ENCODE data around the gene SLC9C2.
"Not testable (repeated sequence)": the region's sequence is repeated elsewhere in the genome, so short reads cannot be mapped to it uniquely, and the experiment has no call there.

SLC9C2 gene

GRCh38 chr1:173608503-173609216 lies 5.8 kb upstream of the SLC9C2 start:
- Mint-ChIP-seq H3K4me3 (no peak overlapping the region), H3K9me3 (peaks cover 22% of the 10 kb centered on the region), H3K36me3 (ENCODE audit: low read depth) (no peaks in the 10 kb centered on the region), H3K27me3 (ENCODE audit: low read depth, poor library complexity) (no peaks in the 10 kb centered on the region), H3K27ac (no peak overlapping the region), H3K4me1 (no peaks in the 10 kb centered on the region)
- no peak for DNase-seq
- TF ChIP-seq CTCF (IDR thresholded peaks at IDR 0.05) = no peak

- Mint-ChIP-seq H3K9me3 (no peaks in the 10 kb centered on the region), H3K36me3 (ENCODE audit: low read depth) (no peaks in the 10 kb centered on the region), H3K27me3 (ENCODE audit: low read depth, poor library complexity) (no peaks in the 10 kb centered on the region), H3K4me1 (no peaks in the 10 kb centered on the region), H3K27ac (no peak overlapping the region), H3K4me3 (no peak overlapping the region)
- no peak for TF ChIP-seq CTCF (IDR thresholded peaks at IDR 0.05)
- DNase-seq = no peak
These were observed 1.3 kb downstream of the SLC9C2 start for GRCh38 chr1:173601588-173601987.

GRCh38 chr1:173596097-173596825 lies 6.6 kb downstream of the SLC9C2 start:
- no peak for DNase-seq
- Mint-ChIP-seq H3K4me1 (no peaks in the 10 kb centered on the region), H3K9me3 (no peaks in the 10 kb centered on the region), H3K27me3 (ENCODE audit: low read depth, poor library complexity) (no peaks in the 10 kb centered on the region), H3K4me3 (no peak overlapping the region), H3K36me3 (ENCODE audit: low read depth) (no peaks in the 10 kb centered on the region), H3K27ac (no peak overlapping the region)
- no peak for TF ChIP-seq CTCF (IDR thresholded peaks at IDR 0.05)

DNA sequence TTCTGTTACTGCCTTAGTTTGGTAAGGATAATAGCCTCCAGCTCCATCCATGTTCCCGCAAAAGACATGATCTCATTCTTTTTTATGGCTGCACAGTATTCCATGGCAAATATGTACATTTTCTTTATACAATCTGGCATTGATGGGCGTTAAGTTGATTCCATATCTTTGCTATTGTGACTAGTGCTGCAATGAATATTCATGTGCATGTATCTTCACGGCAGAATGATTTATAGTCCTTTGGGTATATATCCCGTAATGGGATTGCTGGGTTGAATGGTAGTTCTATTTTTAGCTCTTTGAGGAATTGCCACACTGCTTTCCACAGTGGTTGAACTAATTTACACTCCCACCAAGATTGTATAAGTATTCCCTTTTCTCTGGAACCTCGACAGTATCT lies 11.7 kb downstream of the SLC9C2 start:
- H3K27me3 Mint-ChIP-seq (ENCODE audit: low read depth, poor library complexity); H3K36me3 Mint-ChIP-seq (ENCODE audit: low read depth); H3K27ac Mint-ChIP-seq; H3K4me1 Mint-ChIP-seq; H3K9me3 Mint-ChIP-seq; DNase-seq; H3K4me3 Mint-ChIP-seq: not testable (repeated sequence)

DNA sequence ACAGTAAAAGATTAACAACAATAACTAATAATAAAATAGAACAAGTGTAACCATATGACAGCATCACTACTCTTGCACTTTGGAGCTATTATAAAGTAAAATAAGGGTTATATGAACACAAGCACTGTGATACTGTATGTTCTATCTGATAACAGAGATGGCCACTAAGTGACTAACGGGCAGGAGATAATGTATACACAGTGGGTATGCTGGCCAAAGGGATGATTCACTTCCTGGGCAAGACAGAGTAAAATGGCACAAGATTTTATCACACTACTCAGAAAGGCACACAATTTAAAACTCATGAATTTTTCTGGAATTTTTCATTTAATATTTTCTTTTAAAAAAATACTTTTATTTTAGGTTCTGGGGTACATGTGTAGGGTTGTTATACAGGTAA lies 12.3 kb downstream of the SLC9C2 start:
- Mint-ChIP-seq H3K4me1 (no peaks in the 10 kb centered on the region), H3K4me3 (no peak overlapping the region), H3K9me3 (no peaks in the 10 kb centered on the region), H3K27me3 (ENCODE audit: low read depth, poor library complexity) (peaks cover 4% of the 10 kb centered on the region), H3K27ac (no peak overlapping the region), H3K36me3 (ENCODE audit: low read depth) (no peaks in the 10 kb centered on the region)
- no peak for TF ChIP-seq CTCF (IDR thresholded peaks at IDR 0.05)
- DNase-seq = no peak

DNA sequence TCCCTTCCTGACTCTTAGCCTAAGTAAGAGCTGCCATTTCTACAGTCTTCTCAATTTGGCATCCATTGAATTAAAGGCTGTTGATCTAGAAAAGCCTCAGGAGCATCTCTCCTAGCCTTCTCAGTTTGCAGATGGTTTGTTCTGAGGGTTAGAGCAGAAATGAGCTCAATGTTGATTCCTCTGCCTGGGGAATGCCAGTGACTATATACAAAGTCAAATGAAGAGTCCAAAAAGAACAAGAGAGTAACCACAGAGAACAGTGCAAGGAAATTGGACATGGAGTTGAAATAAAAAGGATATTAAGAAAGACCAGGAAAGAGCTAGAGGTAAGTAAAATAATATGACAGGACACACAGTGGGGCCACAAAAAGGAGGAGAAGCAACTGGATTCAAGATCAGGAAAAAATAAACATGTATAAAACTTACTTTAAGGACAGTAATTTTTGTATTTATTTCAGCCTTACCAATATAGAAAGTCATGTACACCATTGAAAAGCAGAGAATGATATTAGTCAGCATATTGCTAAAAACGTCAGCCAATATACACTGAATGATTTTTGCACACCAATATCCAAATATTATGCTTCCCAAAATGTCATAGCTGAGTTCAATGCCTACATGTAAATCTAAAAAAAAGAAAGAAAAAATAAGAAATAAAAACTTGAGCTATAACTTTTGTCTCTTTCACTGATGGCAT lies 21.3 kb downstream of the SLC9C2 start:
- peaks cover 4% of the 10 kb centered on the region for H3K27me3 Mint-ChIP-seq (ENCODE audit: low read depth, poor library complexity)
- no peaks in the 10 kb centered on the region for H3K36me3 Mint-ChIP-seq (ENCODE audit: low read depth)
- H3K4me1 Mint-ChIP-seq = no peaks in the 10 kb centered on the region
- H3K4me3 Mint-ChIP-seq = no peak overlapping the region
- TF ChIP-seq CTCF (IDR thresholded peaks at IDR 0.05) = no peak
- DNase-seq = no peak
- no peaks in the 10 kb centered on the region for H3K9me3 Mint-ChIP-seq
- no peak overlapping the region for H3K27ac Mint-ChIP-seq

Data from nephron progenitor cell (in vitro differentiated cells).